ENCODE data around the gene GPHA2. TPM values are rescaled to one million over a fixed set of nuclear protein-coding genes. Genes with fewer than 3 reads are reported as not detected.
A peak's percentile ranks its signal among the peaks of the same experiment; 100 is the strongest.

Gene GPHA2
- total RNA-seq, 3 donors from 2014 or later = not detected

DNA sequence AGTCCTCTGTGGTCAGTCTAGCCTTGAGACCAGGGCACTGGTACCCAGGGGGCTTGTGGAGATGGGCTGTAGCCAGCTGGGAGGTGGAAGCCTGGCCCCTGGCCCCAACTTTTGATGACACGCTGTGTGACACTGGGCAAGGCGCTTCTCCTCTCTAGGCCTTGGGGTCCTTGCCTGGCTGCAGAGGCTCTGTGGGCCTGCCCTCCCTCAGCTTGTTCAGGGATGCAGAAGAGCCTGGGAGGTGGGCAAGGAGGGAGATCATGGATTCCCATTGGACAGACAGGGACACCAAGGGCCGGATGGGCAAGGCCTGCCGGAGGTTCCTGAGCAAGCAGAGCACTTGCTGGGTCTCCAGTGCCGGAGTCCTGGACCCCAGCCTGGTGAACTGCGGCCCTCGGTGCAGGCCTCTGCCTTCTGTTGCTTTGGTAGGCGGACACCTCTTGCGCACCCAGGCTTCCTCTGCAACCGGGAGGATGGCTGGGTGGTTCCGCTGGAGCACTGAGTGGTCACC, 12.5 kb downstream of the GPHA2 start:
- Histone ChIP-seq H3K36me3 (ENCODE audit: low read depth) (no peaks in the 10 kb centered on the region), H3K4me3 (no peak overlapping the region), H3K4me1 (ENCODE audit: low read depth) (peaks cover 9% of the 10 kb centered on the region), H3K9me3 (no peaks in the 10 kb centered on the region)
- no peak for TF ChIP-seq CTCF (IDR thresholded peaks at IDR 0.05)
- ATAC-seq (no peak), DNase-seq (peak in 2 of 3 donors; percentile 55 to 63)
- intact Hi-C loops (cut with DNase I, micrococcal nuclease) = no loop called here

- no peaks in the 10 kb centered on the region for H3K9me3 ChIP-seq
- H3K4me3 ChIP-seq = no peak overlapping the region
- H3K36me3 ChIP-seq (ENCODE audit: low read depth) = peaks cover 4% of the 10 kb centered on the region
- DNase-seq (peak in 1 of 3 donors; percentile 22), ATAC-seq (no peak)
- intact Hi-C loops (cut with DNase I, micrococcal nuclease) = no loop called here
- no peak for TF ChIP-seq CTCF (IDR thresholded peaks at IDR 0.05)
- peaks cover 18% of the 10 kb centered on the region for H3K4me1 ChIP-seq (ENCODE audit: low read depth)
Observed at GRCh38 chr11:64921384-64921783, 14.3 kb downstream of the GPHA2 start.

- Histone ChIP-seq H3K4me3 (no peak overlapping the region), H3K4me1 (ENCODE audit: low read depth) (peaks cover 22% of the 10 kb centered on the region), H3K9me3 (no peaks in the 10 kb centered on the region), H3K36me3 (ENCODE audit: low read depth) (peaks cover 4% of the 10 kb centered on the region)
- ATAC-seq (no peak), DNase-seq (peak in 1 of 3 donors; percentile 5)
- intact Hi-C loops (cut with DNase I, micrococcal nuclease) = no loop called here
- no peak for TF ChIP-seq CTCF (IDR thresholded peaks at IDR 0.05)
Observed at GRCh38 chr11:64920124-64920523, 15.6 kb downstream of the GPHA2 start.

GRCh38 chr11:64919627-64920026, 16.1 kb downstream of the GPHA2 start:
- Histone ChIP-seq H3K4me1 (ENCODE audit: low read depth) (peaks cover 22% of the 10 kb centered on the region), H3K9me3 (no peaks in the 10 kb centered on the region), H3K4me3 (no peak overlapping the region), H3K36me3 (ENCODE audit: low read depth) (peaks cover 4% of the 10 kb centered on the region)
- DNase-seq (peak in 1 of 3 donors; percentile 22), ATAC-seq (no peak)
- intact Hi-C loops (cut with DNase I, micrococcal nuclease) = no loop called here
- no peak for TF ChIP-seq CTCF (IDR thresholded peaks at IDR 0.05)

GRCh38 chr11:64918017-64918416, 17.7 kb downstream of the GPHA2 start:
- Histone ChIP-seq H3K4me1 (ENCODE audit: low read depth) (peaks cover 22% of the 10 kb centered on the region), H3K9me3 (no peaks in the 10 kb centered on the region), H3K4me3 (no peak overlapping the region), H3K36me3 (ENCODE audit: low read depth) (peaks cover 9% of the 10 kb centered on the region)
- no peak for TF ChIP-seq CTCF (IDR thresholded peaks at IDR 0.05)
- intact Hi-C loops (cut with DNase I, micrococcal nuclease) = no loop called here
- no peak for DNase-seq
- no peak for ATAC-seq

GRCh38 chr11:64917663-64917995, 18.1 kb downstream of the GPHA2 start:
- no peak for DNase-seq
- Histone ChIP-seq H3K4me3 (peak overlapping the region; percentile 74), H3K4me1 (ENCODE audit: low read depth) (peaks cover 22% of the 10 kb centered on the region), H3K9me3 (no peaks in the 10 kb centered on the region), H3K36me3 (ENCODE audit: low read depth) (peaks cover 13% of the 10 kb centered on the region)
- no peak for TF ChIP-seq CTCF (IDR thresholded peaks at IDR 0.05)
- intact Hi-C loops (cut with DNase I, micrococcal nuclease) = no loop called here
- no peak for ATAC-seq
